Psoas muscle (tissue), 8 donors: ENCODE data around the gene SLC66A2. TPM values are rescaled to one million over a fixed set of nuclear protein-coding genes. Genes with fewer than 3 reads are reported as not detected.
A peak's percentile ranks its signal among the peaks of the same experiment; 100 is the strongest.

Experiments
- ATAC-seq, 4 donors: fragments of 200-7000 bp; cut with Tn5 transposase; one replicate each; pipeline ENCODE4 v1.9.1; 2020; ENCODE audit warnings: moderate library complexity in 3 of 4, mild to moderate bottlenecking in 2 of 4
- DNase-seq, 2 donors: peaks; one replicate each; pipeline ENCODE4 v3.0.0-alpha.2; 2020
- H3K27ac ChIP-seq: fragments of 200-600 bp; one replicate; pipeline ENCODE4 v1.8.0; 2022
- H3K27me3 ChIP-seq, 3 donors: fragments of 200-600 bp in 1 of 3; one replicate each; pipeline versions ENCODE4 v1.6.1 to v1.8.0; 2013 to 2022; ENCODE audit warnings: low read length in 2 of 3, mild to moderate bottlenecking in 2 of 3, moderate library complexity in 1 of 3; ENCODE audit not compliant: insufficient read depth in 3 of 3
- H3K36me3 ChIP-seq, 2 donors: fragments of 200-600 bp in 1 of 2; one replicate each; pipeline versions ENCODE4 v1.6.1 to v1.8.0; 2013 to 2022; ENCODE audit warnings: low read depth in 1 of 2, mild to moderate bottlenecking in 1 of 2, moderate library complexity in 1 of 2; ENCODE audit not compliant: insufficient read depth in 1 of 2
- H3K4me1 ChIP-seq: fragments of 200-600 bp; one replicate; pipeline ENCODE4 v1.8.0; 2022
- H3K4me3 ChIP-seq: fragments of 200-600 bp; one replicate; pipeline ENCODE4 v1.8.0; 2022; ENCODE audit warnings: mild to moderate bottlenecking
- H3K9me3 ChIP-seq: fragments of 200-600 bp; one replicate; pipeline ENCODE4 v1.8.0; 2022
- CTCF ChIP-seq: fragments of 200-600 bp; IDR thresholded peaks from one replicate; pipeline ENCODE4 v1.8.0; 2022; ENCODE audit warnings: antibody characterized with exemption
- WGBS, 3 donors: extraction: QIAGEN DNeasy Blood & Tissue Kit; methylation state at CpG; one replicate each; pipeline versions ENCODE4 v1.1.6 to v1.1.7; 2013; 5-methylcytosine and 5-hydroxymethylcytosine counted together
- intact Hi-C, 2 donors: fragments of 100-400 bp; cut with DNase I; formaldehyde crosslinking; loops; one replicate each; pipeline versions ENCODE4 v1.11.0 to v1.14.2; 2022
- polyA plus RNA-seq, 3 donors: library from polyadenylated mRNA; stranded (reverse); fragments of 200-250 nt; gene quantifications; one replicate each; pipeline ENCODE4 v1.2.3, GENCODE V29; 2013
- total RNA-seq, 4 donors: library from RNA; stranded (reverse); fragmentation: NEBNext Ultra II Directional in 2 of 4; extraction: Animal tissue kit (Norgen Biotek cat#: 25700) in 2 of 4; gene quantifications; one replicate each; pipeline versions ENCODE4 v1.2.1 to v1.2.4, GENCODE V29; 2021 to 2023
- donor health status: healthy with polysubstance abuse.
- donor health status: DM: no; HTN: no; CAD: no; lungs with moderate emphysema.
- donor health status: Bipolar disorder and iron deficiency.
- donor health status: healthy.
- donor health status: DM: yes; HTN: yes; CAD: no.
- donor health status: DM: no; HTN: no; CAD: no.
- donor health status: DM: no; HTN: no; CAD: no.
- donor health status: DM: yes; HTN: yes; CAD: no.

The SLC66A2 gene
- total and polyA plus RNA-seq, 7 donors, result 36.4 to 160 (median 67.7) TPM

DNA sequence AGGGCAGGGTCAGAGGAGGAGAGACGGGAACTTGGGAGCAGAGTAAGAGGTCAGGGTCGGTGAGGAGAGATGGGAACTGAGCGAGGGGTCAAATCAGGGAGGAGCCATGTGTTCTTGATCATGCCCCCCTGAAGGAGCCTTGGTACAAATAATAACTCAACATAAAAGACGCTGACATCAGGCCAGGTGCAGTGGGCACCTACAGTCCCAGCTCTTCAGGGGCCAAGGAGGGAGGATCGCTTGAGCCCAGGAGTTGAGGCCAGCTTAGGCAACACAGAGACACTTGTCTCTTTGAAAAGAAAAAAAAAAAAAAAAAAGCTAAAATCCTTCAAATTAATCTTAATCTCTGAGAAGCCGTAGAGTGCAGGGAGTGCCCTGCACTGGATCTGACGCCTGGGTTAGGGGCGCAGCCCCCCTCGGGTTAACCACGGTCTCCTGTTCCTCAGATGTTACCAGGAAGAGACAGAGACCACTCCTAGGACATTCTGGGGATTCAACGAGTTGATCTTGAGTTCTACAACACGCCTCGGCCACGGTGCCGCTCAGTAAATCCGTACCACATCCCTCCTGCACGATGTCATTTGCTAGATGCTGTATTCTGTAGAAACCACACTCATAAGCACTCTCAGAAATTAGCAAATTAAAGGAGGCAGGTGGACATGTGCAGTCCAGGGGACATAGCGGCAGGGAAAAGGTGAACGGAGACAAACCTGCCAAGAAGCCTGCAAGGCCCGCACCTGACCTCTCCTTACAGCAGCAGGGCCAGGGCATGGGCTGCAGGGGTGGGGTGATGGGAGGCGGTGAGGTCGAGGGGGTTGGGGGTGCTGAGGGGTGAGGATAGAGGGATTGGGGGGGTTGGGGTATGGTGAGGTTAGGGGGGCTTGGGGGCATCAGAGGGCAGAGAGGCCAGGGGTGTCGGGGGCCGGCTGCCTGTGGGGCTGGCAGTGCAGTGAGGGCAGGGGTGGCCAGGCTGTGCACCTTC is 29.2 kb downstream of the SLC66A2 start:
- Histone ChIP-seq H3K27me3 (no peaks in the 10 kb centered on the region), H3K36me3 (peaks cover 0 to 20% of the 10 kb centered on the region in 2 donors), H3K4me1 (peaks cover 27% of the 10 kb centered on the region), H3K4me3 (no peak overlapping the region), H3K9me3 (no peaks in the 10 kb centered on the region), H3K27ac (no peak overlapping the region)
- intact Hi-C loops, result loop anchor here in 1 of 2 donors (10.0 kb wide), 1 partner anchor 247 kb away; the partner anchor contains the start of gene CTDP1
- DNase-seq, result peak in 1 of 2 donors; percentile 15
- no peak for TF ChIP-seq CTCF
- whole genome bisulfite sequencing, 3 donors, result 95 to 96% (median 95%) methylated on average over 22 to 24 of the region's 24 CpGs
- ATAC-seq, result no peak

- intact Hi-C loops, result no loop called here
- H3K27me3 ChIP-seq, result no peaks in the 10 kb centered on the region
- no peak overlapping the region for H3K4me3 ChIP-seq
- WGBS, 3 donors, result 96 to 97% (median 96%) methylated on average over 19 of the region's 19 CpGs
- no peaks in the 10 kb centered on the region for H3K4me1 ChIP-seq
- no peak for ATAC-seq
- TF ChIP-seq CTCF, result no peak
- no peak overlapping the region for H3K27ac ChIP-seq
- DNase-seq, result peak in 1 of 2 donors; percentile 42
- H3K36me3 ChIP-seq, result peaks cover 0 to 40% of the 10 kb centered on the region in 2 donors
- H3K9me3 ChIP-seq, result no peaks in the 10 kb centered on the region
These were observed 32.4 kb downstream of the SLC66A2 start for GRCh38 chr18:79919089-79919488.

- no peak for ATAC-seq
- intact Hi-C loops, result no loop called here
- WGBS, 3 donors, result 95 to 97% (median 96%) methylated on average over 15 to 20 of the region's 20 CpGs
- no peaks in the 10 kb centered on the region for H3K4me1 ChIP-seq
- no peak overlapping the region for H3K4me3 ChIP-seq
- H3K9me3 ChIP-seq, result no peaks in the 10 kb centered on the region
- DNase-seq, result peak in 1 of 2 donors; percentile 44
- H3K27ac ChIP-seq, result no peak overlapping the region
- H3K27me3 ChIP-seq, result no peaks in the 10 kb centered on the region
- TF ChIP-seq CTCF, result no peak
- peaks cover 0 to 35% of the 10 kb centered on the region in 2 donors for H3K36me3 ChIP-seq
These were observed 32.8 kb downstream of the SLC66A2 start for GRCh38 chr18:79918615-79919011.

- intact Hi-C loops, result no loop called here
- no peak overlapping the region for H3K27ac ChIP-seq
- H3K9me3 ChIP-seq, result no peaks in the 10 kb centered on the region
- peak in 1 of 2 donors; percentile 23 for DNase-seq
- no peak for TF ChIP-seq CTCF
- no peak overlapping the region for H3K4me3 ChIP-seq
- peak in 1 of 4 donors; percentile 4 for ATAC-seq
- H3K4me1 ChIP-seq, result no peaks in the 10 kb centered on the region
- WGBS, 3 donors, result 93 to 96% (median 96%) methylated on average over 23 to 25 of the region's 25 CpGs
- H3K36me3 ChIP-seq, result peaks cover 0 to 38% of the 10 kb centered on the region in 2 donors
- no peaks in the 10 kb centered on the region for H3K27me3 ChIP-seq
These were observed 33.4 kb downstream of the SLC66A2 start for GRCh38 chr18:79917853-79918614.
